OCI-LY3 (cell line): ENCODE data around the gene TBC1D8B.

Source experiments
- H2AFZ ChIP-seq: fragments of 200-600, 300-600 bp; shearing (Covaris generic); 2 replicates; pipeline ENCODE4 v1.6.0; 2014; ENCODE audit warnings: antibody characterized with exemption, low read depth, low read length
- H3K27ac ChIP-seq: fragments of 200-600, 300-600 bp; sonication (generic); 2 replicates; pipeline ENCODE4 v1.5.1; 2014; ENCODE audit warnings: mild to moderate bottlenecking, low read length, moderate library complexity, mixed read lengths
- H3K27me3 ChIP-seq: fragments of 200-600, 300-600 bp; sonication (generic); 2 replicates; pipeline ENCODE4 v1.6.1; 2014; ENCODE audit warnings: low read depth, low read length, mixed read lengths
- H3K36me3 ChIP-seq: fragments of 200-600, 300-600 bp; sonication (generic); replicated peaks from 2 replicates; pipeline ENCODE3; 2014; ENCODE audit warnings: low read depth, low read length, mixed read lengths
- H3K4me1 ChIP-seq: fragments of 300-600, 200-600 bp; sonication (generic); 2 replicates; pipeline ENCODE4 v1.6.1; 2014; ENCODE audit warnings: low read length, mixed read lengths
- H3K4me2 ChIP-seq: fragments of 200-600, 300-600 bp; sonication (generic); 2 replicates; pipeline ENCODE4 v1.6.1; 2014; ENCODE audit warnings: low read length, mixed read lengths
- H3K4me3 ChIP-seq: fragments of 300-600, 200-600 bp; sonication (generic); 2 replicates; pipeline ENCODE4 v1.5.1; 2014; ENCODE audit warnings: antibody characterized with exemption, mild to moderate bottlenecking, low read length, moderate library complexity
- H3K79me2 ChIP-seq: fragments of 300-600, 200-600 bp; shearing (Covaris generic); 2 replicates; pipeline ENCODE4 v1.6.1; 2014; ENCODE audit warnings: mild to moderate bottlenecking, low read length, mixed read lengths
- H3K9ac ChIP-seq: fragments of 300-600, 200-600 bp; shearing (Covaris generic); 2 replicates; pipeline ENCODE4 v1.6.0; 2014; ENCODE audit warnings: mild to moderate bottlenecking, low read length, moderate library complexity
- H3K9me3 ChIP-seq: fragments of 200-600, 300-600 bp; shearing (Covaris generic); 2 replicates; pipeline ENCODE4 v1.6.1; 2014; ENCODE audit warnings: low read length, mixed read lengths; ENCODE audit not compliant: insufficient read depth
- H4K20me1 ChIP-seq: fragments of 200-600, 300-600 bp; sonication (generic); 2 replicates; pipeline ENCODE4 v1.6.1; 2016; ENCODE audit warnings: low read length, mixed read lengths; ENCODE audit not compliant: insufficient read depth
- EZH2phosphoT487 ChIP-seq: fragments of 200-600 bp; shearing (Covaris generic); IDR thresholded peaks from 2 replicates; pipeline ENCODE4 v1.6.1; 2018; ENCODE audit warnings: antibody characterized with exemption, mixed run types, low read depth
- TF ChIP-seq, protein P1 (sequence below): fragments of 200-600, 300-600 bp; sonication (generic); IDR thresholded peaks from 2 replicates; pipeline ENCODE4 v1.5.1; 2014; ENCODE audit warnings: antibody characterized with exemption, low read length, low read depth

TBC1D8B gene

DNA sequence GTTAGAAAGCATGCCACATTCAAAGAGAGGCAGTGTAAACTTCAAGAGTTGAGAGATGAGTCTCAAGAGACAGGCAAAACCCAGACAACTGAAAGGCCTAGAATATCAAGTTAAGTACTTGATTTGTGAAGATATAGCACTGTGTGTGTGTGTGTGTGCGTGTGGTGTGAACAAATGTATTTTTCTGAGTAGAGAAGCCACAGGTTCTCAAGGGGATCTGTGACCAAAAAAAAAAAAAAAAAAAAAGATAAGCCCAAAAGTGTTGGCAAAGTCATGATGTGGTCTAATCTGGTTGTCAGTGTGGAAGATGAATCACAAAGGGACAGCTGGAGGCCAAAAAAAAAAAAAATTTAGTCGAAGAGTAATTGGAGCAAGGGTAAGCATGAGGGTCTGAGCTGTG is 96.8 kb downstream of the TBC1D8B start:
- Histone ChIP-seq H3K27ac (no peak overlapping the region), H3K4me1 (no peaks in the 10 kb centered on the region), H3K9me3 (no peaks in the 10 kb centered on the region), H3K27me3 (no peaks in the 10 kb centered on the region), H3K9ac (no peak overlapping the region), H3K36me3 (no peaks in the 10 kb centered on the region), H3K79me2 (no peaks in the 10 kb centered on the region), H3K4me2 (no peak overlapping the region), H3K4me3 (no peak overlapping the region), H4K20me1 (no peaks in the 10 kb centered on the region), H2AFZ (no peak overlapping the region)
- no peak for TF ChIP-seq EZH2phosphoT487
- TF ChIP-seq, protein P1, sequence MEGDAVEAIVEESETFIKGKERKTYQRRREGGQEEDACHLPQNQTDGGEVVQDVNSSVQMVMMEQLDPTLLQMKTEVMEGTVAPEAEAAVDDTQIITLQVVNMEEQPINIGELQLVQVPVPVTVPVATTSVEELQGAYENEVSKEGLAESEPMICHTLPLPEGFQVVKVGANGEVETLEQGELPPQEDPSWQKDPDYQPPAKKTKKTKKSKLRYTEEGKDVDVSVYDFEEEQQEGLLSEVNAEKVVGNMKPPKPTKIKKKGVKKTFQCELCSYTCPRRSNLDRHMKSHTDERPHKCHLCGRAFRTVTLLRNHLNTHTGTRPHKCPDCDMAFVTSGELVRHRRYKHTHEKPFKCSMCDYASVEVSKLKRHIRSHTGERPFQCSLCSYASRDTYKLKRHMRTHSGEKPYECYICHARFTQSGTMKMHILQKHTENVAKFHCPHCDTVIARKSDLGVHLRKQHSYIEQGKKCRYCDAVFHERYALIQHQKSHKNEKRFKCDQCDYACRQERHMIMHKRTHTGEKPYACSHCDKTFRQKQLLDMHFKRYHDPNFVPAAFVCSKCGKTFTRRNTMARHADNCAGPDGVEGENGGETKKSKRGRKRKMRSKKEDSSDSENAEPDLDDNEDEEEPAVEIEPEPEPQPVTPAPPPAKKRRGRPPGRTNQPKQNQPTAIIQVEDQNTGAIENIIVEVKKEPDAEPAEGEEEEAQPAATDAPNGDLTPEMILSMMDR = no peak

GRCh38 chrX:106899841-106900240 is 97.4 kb downstream of the TBC1D8B start:
- Histone ChIP-seq H3K9me3 (no peaks in the 10 kb centered on the region), H3K4me1 (no peaks in the 10 kb centered on the region), H3K27me3 (no peaks in the 10 kb centered on the region), H3K79me2 (no peaks in the 10 kb centered on the region), H3K9ac (no peak overlapping the region), H4K20me1 (no peaks in the 10 kb centered on the region), H3K4me2 (no peak overlapping the region), H3K4me3 (no peak overlapping the region), H3K36me3 (no peaks in the 10 kb centered on the region), H2AFZ (no peak overlapping the region), H3K27ac (no peak overlapping the region)
- no peak for TF ChIP-seq EZH2phosphoT487
- TF ChIP-seq, protein P1 = no peak

DNA sequence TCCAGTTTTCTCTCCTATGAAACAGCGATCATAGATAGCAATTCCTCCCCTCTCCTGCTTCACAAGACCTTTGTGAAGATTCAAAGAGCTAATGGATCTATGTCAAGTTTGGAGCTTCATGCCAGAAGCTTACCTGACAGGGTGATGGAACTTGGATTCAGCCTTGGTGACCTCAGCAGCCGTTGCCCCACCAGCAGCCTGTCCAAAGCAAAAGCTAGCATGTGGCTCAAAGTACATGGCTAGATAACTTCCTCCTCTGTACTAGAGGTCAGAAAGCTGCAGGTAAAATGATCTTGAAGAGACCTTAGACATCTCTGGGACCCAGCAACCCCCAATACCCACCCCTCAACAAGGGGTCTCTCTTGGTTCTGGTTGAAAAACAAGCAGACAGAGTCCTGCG is 98.9 kb downstream of the TBC1D8B start:
- Histone ChIP-seq H2AFZ (no peak overlapping the region), H3K4me2 (no peak overlapping the region), H3K4me3 (no peak overlapping the region), H3K4me1 (no peaks in the 10 kb centered on the region), H3K27ac (no peak overlapping the region), H3K79me2 (no peaks in the 10 kb centered on the region), H3K9ac (no peak overlapping the region), H3K36me3 (no peaks in the 10 kb centered on the region), H3K9me3 (no peaks in the 10 kb centered on the region), H4K20me1 (no peaks in the 10 kb centered on the region), H3K27me3 (no peaks in the 10 kb centered on the region)
- TF ChIP-seq, protein P1 = no peak
- no peak for TF ChIP-seq EZH2phosphoT487

- Histone ChIP-seq H3K4me2 (no peak overlapping the region), H4K20me1 (no peaks in the 10 kb centered on the region), H3K79me2 (no peaks in the 10 kb centered on the region), H3K36me3 (no peaks in the 10 kb centered on the region), H3K27ac (no peak overlapping the region), H3K27me3 (no peaks in the 10 kb centered on the region), H3K9me3 (no peaks in the 10 kb centered on the region), H3K4me3 (no peak overlapping the region), H3K4me1 (no peaks in the 10 kb centered on the region), H2AFZ (no peak overlapping the region), H3K9ac (no peak overlapping the region)
- no peak for TF ChIP-seq EZH2phosphoT487
- TF ChIP-seq, protein P1 = no peak
Observed at GRCh38 chrX:106901781-106902219, 99.3 kb downstream of the TBC1D8B start.
